HepG2 (cell line): ENCODE measurements around the gene DRG1. TPM values are rescaled to one million over a fixed set of nuclear protein-coding genes. Genes with fewer than 3 reads are reported as not detected.

Experiments used
- ATAC-seq: fragments of 200-7000 bp; cut with Tn5 transposase; 3 replicates; pipeline ENCODE4 v1.9.1; 2020; ENCODE audit warnings: mild to moderate bottlenecking, moderate library complexity
- BruUV-seq: library from RNA; stranded (reverse); fragments of 400-500 nt; replicated peaks from 2 replicates; lab custom pipeline; 2021; lab: Mats Ljungman, UMichigan
- CTCF ChIA-PET: fragments of 300-600 bp; formaldehyde crosslinking; extraction: SDS; loops from one replicate; lab custom pipeline; 2021; ENCODE audit warnings: low total read pairs, inconsistent platforms, low intra/inter-chr PET ratio; lab: Yijun Ruan, JAX
- POLR2A ChIA-PET: fragments of 350-600 bp; sonication (Branson Sonifier 250); formaldehyde crosslinking; loops from one replicate; lab custom pipeline; 2020; ENCODE audit warnings: antibody characterized with exemption, inconsistent platforms; lab: Yijun Ruan, JAX
- DNase-seq: peaks from one replicate; pipeline ENCODE4 v3.0.0-alpha.2; 2015; ENCODE audit warnings: low spot score
- FAIRE-seq: peaks from 3 replicates; lab custom pipeline; 2011; peaks lifted over from hg19 to GRCh38; lab: Jason Lieb, UNC
- H2AFZ ChIP-seq: one replicate; pipeline ENCODE4 v1.6.1; 2011; ENCODE audit warnings: low read length, inconsistent platforms
- H3K27ac ChIP-seq: fragments of 300-600 bp; 3 replicates; pipeline ENCODE4 v1.8.0; 2011; ENCODE audit warnings: mixed run types, mild to moderate bottlenecking, mixed read lengths, low read length, inconsistent platforms; ENCODE audit not compliant: insufficient read depth; ENCODE audit errors: extremely low read length
- H3K27me3 ChIP-seq, 2 experiments: fragments of 200-600 bp in 1 of 2; 2 replicates in 1 of 2; 3 replicates in 1 of 2; pipeline versions ENCODE4 v1.6.0 to v1.8.0; 2011; ENCODE audit warnings: low read length in 2 of 2, mild to moderate bottlenecking in 2 of 2, moderate library complexity in 2 of 2, inconsistent platforms in 1 of 2; ENCODE audit not compliant: insufficient read depth in 2 of 2, control insufficient read depth in 1 of 2
- H3K36me3 ChIP-seq, 2 experiments: fragments of 200-600 bp in 1 of 2; replicated peaks in 1 of 2; 2 replicates in 1 of 2; 3 replicates in 1 of 2; pipeline versions ENCODE4 v1.5.1 to v1.8.0; 2011; ENCODE audit warnings: low read length in 2 of 2, inconsistent platforms in 1 of 2; ENCODE audit not compliant: insufficient read depth in 2 of 2, control insufficient read depth in 1 of 2
- H3K4me1 ChIP-seq: 2 replicates; pipeline ENCODE4 v1.5.1; 2012; ENCODE audit warnings: low read length, inconsistent platforms; ENCODE audit not compliant: insufficient read depth
- H3K4me2 ChIP-seq: 2 replicates; pipeline ENCODE4 v1.6.0; 2011; ENCODE audit warnings: low read depth, low read length, inconsistent platforms
- H3K4me3 ChIP-seq, 3 experiments: fragments of 200-600 bp in 1 of 3; sonication (generic), shearing (Covaris generic) in 1 of 3; replicated peaks in 1 of 3; 2 replicates each; pipeline ENCODE4 v1.5.1; 2011 to 2016; ENCODE audit warnings: low read length in 3 of 3, inconsistent platforms in 2 of 3, low read depth in 2 of 3, mild to moderate bottlenecking in 2 of 3, control low read depth in 1 of 3, mixed read lengths in 1 of 3; ENCODE audit not compliant: insufficient read depth in 1 of 3
- H3K79me2 ChIP-seq: one replicate; pipeline ENCODE4 v1.6.1; 2011; ENCODE audit warnings: low read length, inconsistent platforms; ENCODE audit not compliant: insufficient read depth
- H3K9ac ChIP-seq: 2 replicates; pipeline ENCODE4 v1.6.0; 2011; ENCODE audit warnings: mild to moderate bottlenecking, low read depth, low read length, inconsistent platforms; ENCODE audit not compliant: insufficient read depth
- H3K9me3 ChIP-seq: 2 replicates; pipeline ENCODE4 v1.5.1; 2012; ENCODE audit warnings: mild to moderate bottlenecking, low read length
- H4K20me1 ChIP-seq: 2 replicates; pipeline ENCODE4 v1.6.0; 2011; ENCODE audit warnings: inconsistent platforms, mild to moderate bottlenecking, low read length, moderate library complexity; ENCODE audit not compliant: insufficient read depth
- ARNT2 ChIP-seq: sonication (generic); formaldehyde crosslinking; IDR thresholded peaks from 2 replicates; pipeline ENCODE4 v1.8.0; 2022; ENCODE audit warnings: mild to moderate bottlenecking, low read depth, missing genetic modification reagents, moderate library complexity
- CENPX ChIP-seq: sonication (generic); formaldehyde crosslinking; IDR thresholded peaks from 2 replicates; pipeline ENCODE4 v1.9.0; 2021; ENCODE audit warnings: mild to moderate bottlenecking, missing genetic modification reagents, moderate library complexity
- KDM4B ChIP-seq: sonication (generic); formaldehyde crosslinking; IDR thresholded peaks from 2 replicates; pipeline ENCODE4 v1.4.0; 2020; ENCODE audit warnings: missing genetic modification reagents
- NR2F6 ChIP-seq, 2 experiments: IDR thresholded peaks; 2 replicates each; pipeline ENCODE4 v1.6.1; 2016; ENCODE audit warnings: antibody characterized with exemption in 1 of 2, mild to moderate bottlenecking in 1 of 2
- STAT5B ChIP-seq: sonication (generic); formaldehyde crosslinking; IDR thresholded peaks from 2 replicates; pipeline ENCODE4 v1.4.0; 2020; ENCODE audit warnings: missing genetic modification reagents
- ZBTB46 ChIP-seq: sonication (generic); formaldehyde crosslinking; IDR thresholded peaks from 2 replicates; pipeline ENCODE4 v1.4.0; 2020; ENCODE audit warnings: mild to moderate bottlenecking, missing genetic modification reagents, borderline replicate concordance
- ZNF124 ChIP-seq: sonication (generic); formaldehyde crosslinking; IDR thresholded peaks from 2 replicates; pipeline ENCODE4 v1.4.0; 2020; ENCODE audit warnings: missing genetic modification reagents
- ZNF138 ChIP-seq: sonication (generic); formaldehyde crosslinking; IDR thresholded peaks from 2 replicates; pipeline ENCODE4 v1.5.0; 2020; ENCODE audit warnings: mild to moderate bottlenecking, low read depth, missing genetic modification reagents
- ZNF639 ChIP-seq: conservative IDR thresholded peaks from 2 replicates; pipeline ENCODE4 v1.6.1; 2018; ENCODE audit warnings: missing genetic modification reagents
- WGBS: methylation state at CpG from one replicate; pipeline ENCODE4 v1.1.6; 2017; ENCODE audit warnings: low lambda C conversion rate; 5-methylcytosine and 5-hydroxymethylcytosine counted together
- in situ Hi-C: cut with HindIII; loops from 2 replicates; pipeline ENCODE4 v1.10.0; 2017; ENCODE audit warnings: low pct_unique_long_range_greater_than_20kb; ENCODE audit not compliant: extremely low pct_ligation_motif_present
- intact Hi-C: fragments of 100-400 bp; cut with micrococcal nuclease; formaldehyde crosslinking; loops from one replicate; pipeline ENCODE4 v1.10.0; 2022; ENCODE audit not compliant: unreplicated experiment
- polyA plus RNA-seq, 8 experiments: library from polyadenylated mRNA; depleted of rRNA in 3 of 8; stranded (reverse) in 7 of 8; unstranded in 1 of 8; fragments of >200 nt; fragmentation: Illumina TruSeq in 4 of 8; extraction: Trizol in 4 of 8; gene quantifications; 2 replicates each; pipeline versions ENCODE4 v1.2.1 to v1.2.3, GENCODE V29; 2011 to 2016; ENCODE audit warnings: low read depth in 4 of 8, missing spikeins in 1 of 8, mixed read lengths in 1 of 8; ENCODE audit not compliant: insufficient read depth in 1 of 8
- total RNA-seq, 5 experiments: library from RNA; depleted of rRNA; stranded (reverse); fragments of >200 nt; fragmentation: Illumina TruSeq; extraction: Trizol; gene quantifications; 2 replicates each; pipeline ENCODE4 v1.2.3, GENCODE V29; 2016; ENCODE audit warnings: low read depth in 1 of 5

Gene DRG1
- total and polyA plus RNA-seq, 2 of the 13 experiments (the other 11 are each of a cell fraction or from before 2014, with no cell fraction given) = 59.0 to 94.8 TPM

- Histone ChIP-seq H3K79me2 (no peaks in the 10 kb centered on the region), H3K4me1 (no peaks in the 10 kb centered on the region), H3K4me2 (no peak overlapping the region), H3K36me3 (peaks cover 27 to 78% of the 10 kb centered on the region in 2 experiments), H4K20me1 (no peaks in the 10 kb centered on the region), H3K9ac (no peak overlapping the region), H3K27me3 (no peaks in the 10 kb centered on the region), H3K27ac (no peak overlapping the region), H2AFZ (no peak overlapping the region), H3K4me3 (no peak overlapping the region), H3K9me3 (no peaks in the 10 kb centered on the region)
- whole genome bisulfite sequencing = 93% methylated on average over 7 of the region's 7 CpGs
- ATAC-seq = no peak
- ChIA-PET CTCF (no interaction called here), POLR2A (no interaction called here)
- intact Hi-C loops (no loop called here), in situ Hi-C loops (no loop called here)
- no peak for DNase-seq
- no peak for TF ChIP-seq ZNF639
- TF ChIP-seq ZNF124 (CRISPR knock-in tag) = no peak
- no peak for TF ChIP-seq NR2F6 (IDR thresholded peaks at IDR 0.05)
- TF ChIP-seq NR2F6 (CRISPR knock-in tag; IDR thresholded peaks at IDR 0.05) = no peak
- TF ChIP-seq ARNT2 = no peak
- no peak for TF ChIP-seq CENPX (CRISPR knock-in tag)
- no peak for TF ChIP-seq ZBTB46 (CRISPR knock-in tag)
- TF ChIP-seq KDM4B (CRISPR knock-in tag) = no peak
- TF ChIP-seq STAT5B (CRISPR knock-in tag) = no peak
- TF ChIP-seq ZNF138 (CRISPR knock-in tag) = no peak
- FAIRE-seq = no peak
- BruUV-seq = no TSS peak
Observed at GRCh38 chr22:31443516-31443915, 44.1 kb downstream of the DRG1 start.
